GM18873 (cell line): ENCODE data around the gene DBH.
"Not testable (repeated sequence)": the region's sequence is repeated elsewhere in the genome, so short reads cannot be mapped to it uniquely, and the experiment has no call there.

Experiments used
- ATAC-seq: cut with Tn5 transposase; IDR thresholded peaks from one replicate; pipeline ENCODE4 v1.9.1; 2021; ENCODE audit warnings: mild to moderate bottlenecking, moderate library complexity, moderate number of reproducible peaks; ENCODE audit not compliant: unreplicated experiment, low FRiP score

Gene DBH

DNA sequence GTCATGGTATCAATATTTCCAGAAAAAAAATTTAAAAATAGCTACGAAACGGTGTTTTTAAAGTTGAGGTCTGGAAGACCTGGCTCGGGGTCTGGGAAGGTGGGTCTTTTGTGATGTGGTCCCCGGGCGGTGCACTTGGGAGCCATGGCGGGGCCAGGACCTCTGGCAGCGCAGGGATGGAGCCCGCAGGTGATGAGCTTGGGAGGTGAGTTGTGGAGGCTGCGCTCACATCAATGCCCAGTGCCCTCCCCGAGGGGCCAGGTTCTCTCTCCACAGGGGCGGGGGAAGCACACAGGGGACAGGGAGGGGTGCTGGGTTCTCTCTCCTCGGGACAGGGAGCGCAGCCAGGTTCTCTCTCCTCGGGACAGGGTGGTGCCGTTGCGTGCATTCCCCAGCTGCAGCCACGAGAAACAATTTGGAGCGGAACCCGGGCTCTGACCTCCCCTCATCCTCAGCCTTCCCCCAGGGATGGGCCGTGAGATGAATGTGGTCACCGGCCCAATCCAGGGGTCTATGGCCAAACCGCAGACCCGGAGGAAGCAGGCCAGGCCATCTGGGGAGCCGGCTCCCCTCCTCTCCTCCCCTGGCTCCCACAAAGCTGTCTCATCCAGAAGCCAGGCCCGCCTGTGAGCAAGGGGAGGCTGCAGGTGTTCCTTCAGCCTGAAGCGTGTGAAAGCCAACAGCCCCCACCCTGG, 25.8 kb downstream of the DBH start:
- ATAC-seq = no peak

DNA sequence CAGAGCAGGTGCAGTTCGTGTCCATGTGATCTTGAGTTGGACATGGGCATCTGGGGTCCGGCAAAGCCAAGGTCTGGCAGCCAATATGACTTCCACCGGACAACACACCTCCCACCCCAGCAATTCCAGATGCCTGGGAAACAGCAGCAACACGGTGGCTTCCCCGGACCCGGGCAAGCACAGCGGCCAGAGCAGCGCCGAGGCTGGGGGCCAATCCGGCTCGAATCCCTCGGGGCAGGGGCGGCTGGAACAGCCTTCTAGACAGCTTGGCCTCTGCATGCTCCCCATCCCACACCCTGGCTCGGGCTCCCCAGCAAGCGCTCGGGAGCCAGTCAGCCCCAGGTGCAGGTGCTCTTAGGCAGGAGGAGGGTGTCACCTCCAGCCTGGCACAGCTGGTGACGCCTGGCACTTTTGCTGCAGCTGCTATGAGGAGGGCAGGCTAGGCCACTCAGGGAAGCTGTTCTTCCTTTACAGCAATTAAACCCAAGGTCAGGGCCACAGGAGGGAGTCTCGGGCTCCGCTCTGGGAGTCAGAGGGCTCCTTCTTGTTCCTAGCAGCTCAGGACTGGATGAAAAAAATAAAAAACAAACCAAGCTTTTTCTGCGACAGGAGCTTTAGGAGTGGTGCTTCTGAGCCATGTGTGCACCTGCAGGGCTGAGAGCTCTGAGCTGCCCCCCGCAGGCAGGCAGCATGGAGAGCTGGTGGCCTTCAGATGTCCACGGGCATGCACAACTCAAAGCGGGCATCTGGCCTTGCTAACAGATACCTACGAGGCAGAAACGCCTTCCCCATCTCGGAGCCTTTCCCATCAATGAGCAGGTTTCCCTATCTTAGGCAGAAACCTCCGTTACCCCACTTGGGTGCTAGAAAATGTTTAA, 28.2 kb downstream of the DBH start:
- no peak for ATAC-seq

DNA sequence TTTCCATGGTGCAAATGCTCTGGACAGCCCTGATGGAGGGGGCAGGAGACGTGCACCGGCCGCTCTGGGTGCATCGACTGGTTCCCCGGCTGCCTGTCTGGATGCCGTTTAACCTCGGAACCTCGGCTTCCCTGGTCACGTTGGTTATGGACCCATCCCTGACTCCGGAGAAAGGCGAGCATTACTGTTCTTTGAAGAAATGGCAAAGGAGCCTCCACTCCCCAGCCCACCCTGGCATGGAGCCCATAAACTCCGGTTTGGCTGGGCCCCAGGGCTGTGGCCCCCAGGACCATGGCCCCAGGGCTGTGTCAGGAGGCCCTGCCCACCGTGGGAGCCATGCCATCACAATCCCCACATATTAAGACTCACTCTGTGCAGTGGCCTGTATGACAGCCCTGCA, 28.9 kb downstream of the DBH start:
- ATAC-seq = no peak

DNA sequence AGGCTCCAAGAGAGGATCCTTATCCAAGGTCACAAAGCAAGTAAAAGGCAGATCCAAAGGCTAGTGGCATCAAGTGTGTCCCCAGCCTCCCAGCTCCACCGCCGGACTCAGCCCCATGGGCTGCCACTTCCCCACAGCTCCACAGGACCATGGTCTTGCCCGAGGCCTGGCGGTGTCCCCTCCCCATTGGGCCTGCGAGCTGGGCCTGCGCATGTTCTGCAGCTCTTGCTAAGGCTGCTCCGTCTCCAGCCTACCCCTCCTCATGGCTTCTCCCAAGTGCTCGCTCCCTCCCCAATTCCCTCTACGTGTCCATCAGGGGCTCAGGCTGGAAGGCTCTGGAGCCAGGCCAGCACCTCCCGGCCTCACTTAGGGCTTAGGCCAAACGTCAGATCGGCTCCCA, 29.4 kb downstream of the DBH start:
- ATAC-seq = no peak

DNA sequence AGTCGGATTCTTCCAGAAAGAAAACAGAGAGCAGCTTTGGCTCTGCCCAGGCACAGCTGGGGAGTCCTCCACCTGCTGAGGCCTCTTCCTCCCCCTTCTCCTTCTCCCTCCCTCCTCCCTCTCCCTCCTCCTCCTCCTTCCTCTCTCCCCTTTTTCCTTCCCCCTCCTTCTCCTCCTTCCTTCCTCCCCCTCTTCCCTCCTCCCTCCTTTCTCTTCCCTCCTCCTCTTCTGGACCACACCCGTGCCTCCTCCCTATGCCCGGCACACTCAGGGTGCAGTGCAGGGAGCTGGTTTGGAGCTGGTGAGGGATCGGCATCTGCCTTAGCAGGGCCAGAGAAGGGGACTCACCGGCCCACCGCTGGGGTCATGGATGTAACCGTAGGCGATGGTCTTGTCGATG, 30.2 kb downstream of the DBH start:
- no peak for ATAC-seq

DNA sequence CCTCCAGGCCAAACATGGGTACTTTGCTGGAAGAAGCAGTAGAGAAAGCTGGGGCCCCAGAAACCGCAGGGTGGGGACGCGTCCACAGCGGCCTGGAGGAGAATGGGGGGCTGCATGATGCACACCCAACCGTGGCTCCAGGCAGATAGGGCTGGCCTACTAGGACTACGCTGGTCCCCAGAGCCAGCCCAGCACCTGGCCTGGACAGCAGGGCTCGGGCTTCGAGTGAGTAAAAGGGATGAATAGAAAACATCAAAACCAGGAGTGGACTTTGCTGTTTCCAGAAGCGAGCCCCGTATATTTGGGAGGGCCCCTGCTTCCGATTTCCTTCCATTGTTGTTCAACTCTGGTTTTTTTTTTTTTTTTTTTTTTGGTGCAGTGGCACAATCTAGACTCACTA, 30.7 kb downstream of the DBH start:
- ATAC-seq = no peak

DNA sequence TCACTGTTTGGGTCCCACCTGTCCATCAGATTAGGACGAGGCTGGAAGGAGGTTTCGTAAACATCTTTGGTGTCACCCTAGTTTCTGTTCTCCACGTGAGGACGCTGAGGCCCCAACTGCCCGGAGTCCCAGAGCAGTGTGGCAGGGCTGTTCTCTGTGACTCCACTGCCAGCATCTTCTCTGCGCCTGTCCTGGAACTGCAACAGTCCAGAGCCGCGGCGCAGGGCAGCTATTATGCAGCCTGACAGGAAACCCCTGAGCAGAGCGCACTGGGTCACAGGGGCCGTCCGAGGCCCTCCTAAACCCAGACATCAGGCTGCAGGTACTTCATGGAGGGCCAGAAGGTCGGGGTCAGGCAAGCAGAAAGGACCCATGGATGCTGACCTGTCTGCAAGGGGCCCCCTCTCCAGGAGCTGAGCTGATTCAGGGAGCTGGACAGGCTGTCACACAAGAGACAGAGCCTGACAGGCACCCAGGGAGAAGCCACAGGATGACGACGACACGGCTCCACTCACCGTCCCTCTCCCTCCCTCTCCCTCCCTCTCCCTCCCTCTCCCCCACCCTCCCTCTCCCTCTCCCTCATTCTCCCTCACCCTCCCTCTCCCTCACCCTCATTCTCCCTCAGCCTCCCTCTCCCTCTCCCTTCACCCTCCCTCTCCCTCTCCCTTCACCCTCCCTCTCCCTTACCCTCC, 31.7 kb downstream of the DBH start:
- no peak for ATAC-seq

DNA sequence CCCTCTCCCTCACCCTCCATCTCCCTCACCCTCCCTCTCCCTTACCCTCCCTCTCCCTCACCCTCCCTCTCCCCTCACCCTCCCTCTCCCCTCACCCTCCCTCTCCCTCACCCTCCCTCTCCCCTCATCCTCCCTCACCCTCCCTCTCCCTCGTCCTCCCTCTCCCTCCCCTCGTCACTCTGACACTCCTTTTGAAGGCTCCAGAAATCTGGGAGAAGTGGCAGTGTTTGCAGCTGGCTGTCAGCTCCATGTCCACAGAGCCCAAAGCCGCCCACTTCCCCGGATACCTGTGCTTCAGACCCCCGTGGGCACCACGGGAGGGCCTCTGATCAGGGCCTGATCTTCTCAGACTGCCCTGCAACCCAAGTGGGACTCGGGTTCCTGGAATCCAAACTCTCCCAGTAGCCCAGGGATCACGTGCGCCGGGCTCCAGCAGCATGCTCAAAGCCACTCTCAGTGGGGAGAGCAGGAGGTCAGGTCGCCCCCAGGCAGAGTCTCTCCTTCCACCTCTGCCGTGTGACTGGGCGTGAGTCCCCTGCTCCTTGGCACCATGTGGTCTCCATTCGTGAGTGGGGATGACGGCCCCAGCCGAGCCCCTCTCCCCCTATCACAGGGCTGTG, 33.1 kb downstream of the DBH start:
- no peak for ATAC-seq

DNA sequence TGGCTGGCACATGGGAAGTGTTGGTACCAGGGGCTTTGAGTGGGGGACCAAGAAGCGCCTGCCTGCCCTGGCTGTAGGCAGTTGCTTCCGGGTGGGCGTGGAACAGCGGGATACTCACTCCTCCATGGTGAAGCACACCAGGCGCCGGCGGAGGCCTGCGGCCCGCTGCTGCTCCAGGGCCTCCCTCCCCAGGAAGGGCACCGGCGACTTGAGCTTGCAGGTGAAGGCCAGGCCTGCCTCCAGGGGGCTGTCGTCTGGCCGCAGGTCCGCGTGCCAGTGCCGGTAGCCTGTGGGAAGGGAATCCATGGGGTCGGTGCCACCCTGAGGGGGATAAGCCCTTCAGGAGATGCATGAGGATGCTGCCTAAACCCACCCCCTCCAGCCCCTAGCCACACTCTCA, 34.3 kb downstream of the DBH start:
- no peak for ATAC-seq

DNA sequence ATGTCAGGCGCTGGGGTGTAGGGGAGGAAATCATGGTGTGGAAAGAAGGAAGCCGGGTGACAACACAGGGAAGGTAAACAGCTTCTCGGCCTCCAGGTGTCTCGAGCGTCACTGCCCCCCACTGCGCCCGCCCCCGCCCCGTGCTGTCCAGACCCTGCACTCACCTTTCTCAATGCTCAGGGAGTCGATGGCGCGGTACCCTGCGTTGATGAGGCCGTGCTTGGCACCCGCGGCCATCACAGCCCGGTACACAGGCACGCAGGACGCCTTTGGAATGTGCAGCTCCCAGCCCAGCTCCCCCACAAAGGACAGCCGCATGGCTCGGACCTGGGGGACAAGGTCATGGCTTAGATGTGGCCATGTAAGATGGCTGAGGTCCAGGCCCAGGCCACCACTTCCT, 35.2 kb downstream of the DBH start:
- ATAC-seq = no peak

DNA sequence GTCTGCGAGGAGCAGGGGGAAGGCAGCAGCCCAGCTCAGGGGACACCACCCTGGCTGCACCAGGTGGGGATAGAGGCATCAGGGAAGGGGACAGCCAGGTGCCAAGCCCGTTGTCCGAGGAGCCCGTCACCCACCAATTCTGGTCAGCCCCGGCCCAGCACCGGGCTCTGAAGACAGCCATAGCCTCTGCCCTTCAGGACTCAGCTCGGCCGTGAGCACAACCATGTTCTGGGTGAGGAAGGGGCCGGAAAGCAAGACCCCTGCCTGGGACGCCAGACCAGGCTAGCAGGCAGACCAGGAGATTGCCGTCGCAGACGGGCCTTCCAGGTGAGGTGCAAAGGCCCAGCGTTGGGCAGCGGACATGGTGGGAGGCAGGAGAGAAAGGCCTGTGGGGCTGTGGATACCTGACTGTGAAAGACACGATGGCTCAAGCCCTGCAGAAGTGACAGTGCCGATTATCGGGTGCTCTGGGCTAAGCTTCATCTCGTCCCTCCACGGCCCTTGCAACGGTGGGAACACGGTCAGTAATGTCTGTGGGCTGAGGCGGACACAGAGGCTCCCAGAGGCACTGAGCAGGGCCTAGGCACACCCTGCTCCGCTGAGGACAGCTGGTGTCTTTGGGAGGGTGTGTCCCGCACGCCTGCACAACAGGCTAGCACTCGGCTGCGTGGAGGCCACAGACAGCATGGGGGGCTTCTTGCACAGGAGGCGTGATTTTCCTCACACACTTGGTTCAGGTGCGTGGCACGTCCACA, 36.5 kb downstream of the DBH start:
- ATAC-seq = no peak

DNA sequence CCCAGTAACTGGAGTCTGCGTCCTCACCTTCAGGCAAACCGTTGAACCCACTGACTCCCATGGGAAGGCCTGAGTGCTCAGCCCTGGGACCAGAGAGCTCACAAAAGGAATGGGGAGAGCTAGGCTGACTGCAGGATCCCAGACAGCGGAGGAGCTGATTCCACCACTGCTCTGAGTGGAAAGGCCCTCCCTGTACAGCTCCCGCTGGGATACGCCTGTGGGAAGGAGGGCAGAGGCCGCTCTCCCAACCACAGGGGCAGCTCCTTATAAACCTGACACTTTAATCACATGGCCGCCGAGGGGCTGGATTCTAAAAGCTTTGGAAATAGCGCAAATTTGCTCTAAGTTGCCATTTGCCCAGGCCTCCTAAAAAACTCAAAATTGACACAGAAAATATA, 37.1 kb downstream of the DBH start:
- ATAC-seq = no peak

DNA sequence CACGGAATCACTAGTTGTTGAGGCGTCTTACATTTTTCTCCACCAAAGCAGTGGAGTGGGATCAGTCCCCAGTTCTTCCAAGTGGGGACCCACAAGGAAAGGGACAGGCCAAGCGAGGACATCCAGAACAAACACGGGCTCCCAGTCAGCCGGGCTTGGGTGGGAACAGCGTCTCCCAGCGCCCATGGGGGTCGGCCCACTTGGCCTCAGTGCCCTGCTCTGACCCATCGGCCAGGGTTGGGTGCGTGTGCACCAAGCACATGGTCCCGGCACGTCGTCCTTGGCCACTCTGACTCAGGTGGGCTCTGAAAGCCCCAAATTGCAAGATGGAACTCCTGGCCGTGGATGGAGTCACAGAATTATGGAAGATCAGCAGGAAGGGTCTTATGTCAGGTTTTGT, 37.9 kb downstream of the DBH start:
- ATAC-seq = no peak

DNA sequence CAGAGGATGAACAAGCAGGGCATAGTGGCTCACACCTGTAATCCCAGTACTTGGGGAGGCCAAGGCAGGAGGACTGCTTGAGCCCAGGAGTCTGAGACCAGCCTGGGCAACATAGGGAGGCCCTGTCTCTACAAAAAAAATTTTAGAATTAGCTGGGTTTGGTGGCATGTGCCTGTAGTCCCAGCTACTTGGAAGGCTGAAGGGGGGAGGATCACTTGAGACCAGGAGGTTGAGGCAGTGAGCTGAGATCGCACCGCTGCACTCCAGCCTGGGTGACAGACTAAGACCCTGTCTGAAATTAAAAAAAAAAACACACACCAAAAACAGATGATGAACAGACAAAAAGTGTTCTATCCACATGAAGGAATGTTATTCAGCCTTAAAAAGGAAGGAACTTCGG, 39.6 kb downstream of the DBH start:
- ATAC-seq = not testable (repeated sequence)

DNA sequence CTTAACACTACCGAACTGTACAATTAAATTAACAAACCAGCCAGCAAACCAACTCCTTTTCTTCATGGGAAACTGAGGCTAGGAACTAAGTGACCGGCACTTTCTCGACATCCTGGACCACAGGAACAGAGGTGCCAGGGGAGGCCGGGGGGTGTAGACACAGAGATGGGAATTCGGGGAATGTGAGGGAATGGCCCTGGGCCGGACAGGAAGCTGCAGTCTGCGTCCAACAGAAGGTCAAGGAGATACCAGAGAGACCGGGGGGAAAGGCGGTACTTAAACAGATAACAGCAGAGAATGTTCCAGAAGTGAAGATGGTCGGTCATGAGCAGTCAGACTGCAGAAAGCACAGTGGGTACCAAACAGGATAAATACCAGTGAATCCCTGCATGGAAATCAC, 40.3 kb downstream of the DBH start:
- ATAC-seq = no peak

DNA sequence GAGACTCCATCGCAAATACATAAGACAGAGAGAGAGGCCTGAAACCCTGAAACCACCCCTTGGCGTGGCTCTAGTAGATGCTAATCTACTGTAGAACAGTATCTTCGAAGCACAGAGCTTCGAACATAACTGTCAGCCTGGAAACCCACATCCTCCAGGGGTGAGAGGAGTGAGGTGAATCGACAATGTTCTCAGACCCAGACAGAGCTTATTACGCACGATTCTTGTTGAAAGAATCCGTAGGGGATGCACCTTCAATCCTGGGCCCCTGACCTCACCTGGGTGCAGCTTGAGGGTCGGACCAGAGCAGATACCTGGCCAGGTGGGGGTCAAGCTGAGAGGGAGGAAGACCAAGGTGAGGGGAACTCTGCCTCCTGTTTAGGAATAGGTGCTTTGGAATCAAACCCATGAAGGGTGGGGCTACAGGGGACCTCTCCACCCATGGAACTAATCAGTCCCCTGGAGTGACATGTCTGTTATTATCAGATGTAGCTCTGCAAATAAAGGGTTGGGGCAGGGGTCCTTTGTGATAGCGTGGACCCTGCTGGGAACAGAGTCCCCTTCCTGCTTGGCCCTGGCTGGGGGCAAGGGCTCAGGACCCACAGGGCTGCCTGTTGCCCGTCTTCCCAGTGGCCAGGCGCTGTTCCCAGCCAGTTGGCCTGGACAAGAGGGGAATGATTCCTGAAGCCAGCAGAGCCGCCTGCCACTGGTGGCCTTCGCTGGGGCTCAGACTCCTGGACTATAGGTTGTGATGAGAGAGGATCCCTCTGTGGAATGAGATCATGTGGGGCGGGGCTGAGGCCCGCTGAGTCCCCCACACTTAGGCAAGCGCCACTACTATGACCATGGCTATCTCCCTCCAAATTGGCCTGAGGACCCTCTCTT, 41.2 kb downstream of the DBH start:
- no peak for ATAC-seq

DNA sequence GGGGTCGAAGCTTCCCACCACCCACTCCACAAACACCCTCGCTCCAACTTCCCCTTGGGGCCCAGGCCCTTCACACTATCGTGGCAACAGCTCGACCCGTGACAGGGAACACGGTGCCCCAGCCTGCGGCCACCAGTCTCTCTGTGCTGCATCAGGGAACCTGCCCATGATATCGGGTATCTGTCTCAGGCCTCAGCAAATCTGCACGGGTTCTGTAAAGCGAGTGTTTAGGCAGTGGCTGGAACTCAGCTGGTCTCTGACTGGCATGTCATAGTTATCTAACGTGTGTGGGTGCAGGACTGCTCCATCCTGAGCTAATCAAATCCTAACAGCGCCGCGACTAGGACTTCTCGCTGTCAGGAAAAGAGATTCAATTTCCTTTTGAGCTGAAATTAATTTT, 42.9 kb downstream of the DBH start:
- ATAC-seq = no peak

DNA sequence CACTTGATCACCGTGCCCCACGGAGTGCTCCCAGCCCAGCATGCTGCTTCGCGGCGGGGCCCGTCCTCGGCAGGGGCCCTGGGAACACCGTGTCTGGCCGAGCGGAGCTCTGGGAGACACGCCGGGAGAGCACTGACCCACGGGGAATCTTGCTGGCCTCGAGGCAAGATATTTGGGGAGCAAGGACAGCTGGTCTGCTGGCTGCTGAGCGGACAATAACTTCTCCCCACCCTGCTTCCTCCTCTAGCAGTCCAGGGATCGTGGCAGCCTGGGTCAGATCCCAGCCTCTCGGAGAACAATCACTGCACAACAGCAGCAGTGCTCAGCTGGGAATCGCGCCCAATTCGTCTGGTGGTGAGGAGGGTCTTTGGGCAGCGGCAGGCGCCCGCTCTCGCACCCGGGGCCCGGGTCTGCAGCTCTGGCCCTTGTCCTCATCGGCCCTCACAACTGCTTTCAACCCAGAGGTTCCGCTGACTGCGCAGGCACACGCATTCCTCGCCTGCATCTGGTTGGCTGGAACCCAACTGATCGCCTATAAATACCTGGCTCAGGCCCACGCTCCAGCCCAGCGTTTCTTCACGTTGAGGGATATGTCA, 43.4 kb downstream of the DBH start:
- no peak for ATAC-seq
